NCI-H345 treated with DMSO at 0.1 percent for 48 hours (cell line): ENCODE results near the gene LCNL1.
"Not testable (repeated sequence)": the region's sequence is repeated elsewhere in the genome, so short reads cannot be mapped to it uniquely, and the experiment has no call there.

Experiments used
- DNase-seq: peaks from one replicate; lab custom pipeline; 2025; ENCODE audit not compliant: unreplicated experiment; lab: John Stamatoyannopoulos, UW

LCNL1 gene

GRCh38 chr9:137021979-137022661 lies 39.3 kb downstream of the LCNL1 start:
- no peak for DNase-seq

- DNase-seq = no peak
Measured at GRCh38 chr9:137022662-137023008, 39.8 kb downstream of the LCNL1 start.

- DNase-seq = no peak
Measured at GRCh38 chr9:137023157-137023556, 40.4 kb downstream of the LCNL1 start.

GRCh38 chr9:137023583-137023991 lies 40.8 kb downstream of the LCNL1 start:
- no peak for DNase-seq

GRCh38 chr9:137025517-137025966 lies 42.7 kb downstream of the LCNL1 start:
- DNase-seq = peak; percentile 85

- no peak for DNase-seq
Measured at GRCh38 chr9:137026384-137026783, 43.6 kb downstream of the LCNL1 start.

GRCh38 chr9:137026828-137027227 lies 44.0 kb downstream of the LCNL1 start:
- DNase-seq = no peak

GRCh38 chr9:137027369-137028262 lies 44.8 kb downstream of the LCNL1 start, which contains the start of gene ABCA2:
Gene ABCA2 (minus strand): TSS chr9:137028237. CDS start chr9:137028140, 97 bp downstream.
- no peak for DNase-seq

- peak; percentile 38 for DNase-seq
Measured at GRCh38 chr9:137028263-137029057, 45.7 kb downstream of the LCNL1 start.

- peak; percentile 13 for DNase-seq
Measured at GRCh38 chr9:137029058-137029936, 46.5 kb downstream of the LCNL1 start.

GRCh38 chr9:137030006-137030405 lies 47.2 kb downstream of the LCNL1 start:
- DNase-seq = no peak

GRCh38 chr9:137030538-137031527 lies 48.0 kb downstream of the LCNL1 start:
- DNase-seq = no peak

- no peak for DNase-seq
Measured at GRCh38 chr9:137031904-137032640, 49.3 kb downstream of the LCNL1 start, which contains the start of gene FUT7. Gene FUT7 (minus strand): TSS chr9:137032088. CDS start chr9:137031991, 97 bp downstream.

- DNase-seq = no peak
Measured at GRCh38 chr9:137032858-137033257, 50.1 kb downstream of the LCNL1 start.

GRCh38 chr9:137033481-137033880 lies 50.7 kb downstream of the LCNL1 start:
- not testable (repeated sequence) for DNase-seq

- no peak for DNase-seq
Measured at GRCh38 chr9:137034039-137034708, 51.4 kb downstream of the LCNL1 start.

GRCh38 chr9:137034709-137035506 lies 52.1 kb downstream of the LCNL1 start:
- peak; percentile 81 for DNase-seq
